ACC112 (cell line): ENCODE results near the gene KCNJ8.

Source experiments
- H2AFZ ChIP-seq: fragments of 200-600 bp; sonication (generic); one replicate; pipeline ENCODE4 v1.6.0; 2017; ENCODE audit warnings: antibody characterized with exemption, low read length; ENCODE audit not compliant: unreplicated experiment
- H3K27ac ChIP-seq: fragments of 200-600 bp; sonication (generic); 2 replicates; pipeline ENCODE4 v1.5.1; 2014; ENCODE audit warnings: low read depth, mild to moderate bottlenecking, antibody characterized with exemption, low read length, moderate library complexity
- H3K27me3 ChIP-seq: fragments of 200-600 bp; sonication (generic); 2 replicates; pipeline ENCODE4 v1.6.1; 2014; ENCODE audit warnings: mild to moderate bottlenecking, antibody characterized with exemption, low read length, moderate library complexity, mixed read lengths; ENCODE audit not compliant: insufficient read depth
- H3K36me3 ChIP-seq: fragments of 200-600 bp; sonication (generic); 2 replicates; pipeline ENCODE4 v1.6.1; 2016; ENCODE audit warnings: mild to moderate bottlenecking, antibody characterized with exemption, low read length, moderate library complexity, mixed read lengths; ENCODE audit not compliant: insufficient read depth
- H3K4me1 ChIP-seq: fragments of 200-600 bp; sonication (generic); one replicate; pipeline ENCODE4 v1.6.1; 2016; ENCODE audit warnings: low read length, mixed read lengths; ENCODE audit not compliant: insufficient read depth, unreplicated experiment, control insufficient read depth
- H3K4me3 ChIP-seq: fragments of 200-600 bp; sonication (generic); 2 replicates; pipeline ENCODE4 v1.5.1; 2014; ENCODE audit warnings: mild to moderate bottlenecking, low read depth, low read length
- H3K79me2 ChIP-seq: fragments of 200-600 bp; sonication (generic); one replicate; pipeline ENCODE4 v1.6.0; 2016; ENCODE audit warnings: low read length; ENCODE audit not compliant: control insufficient read depth, unreplicated experiment, insufficient read depth

The KCNJ8 gene

DNA sequence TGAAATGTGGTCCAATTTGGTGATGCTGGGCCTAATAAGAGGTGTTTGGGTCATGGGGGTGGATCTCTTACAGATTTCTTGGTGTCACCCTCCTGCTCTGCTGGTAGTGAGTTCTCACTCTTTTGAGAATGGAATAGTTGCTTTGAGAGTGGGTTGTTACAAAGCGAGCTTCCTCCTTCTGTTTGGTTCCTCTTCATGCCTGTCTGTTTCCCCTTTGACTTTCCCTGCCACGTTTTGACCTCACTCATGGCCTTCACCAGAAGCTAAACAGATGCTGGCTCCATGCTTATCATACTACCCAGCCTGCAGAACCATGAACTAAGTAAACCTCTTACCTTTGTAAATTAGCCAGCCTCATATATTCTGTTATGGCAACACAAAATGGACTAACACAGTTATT is 59.1 kb downstream of the KCNJ8 start:
- Histone ChIP-seq H3K79me2 (no peaks in the 10 kb centered on the region), H3K4me1 (peaks cover 9% of the 10 kb centered on the region), H3K27ac (no peak overlapping the region), H3K4me3 (no peak overlapping the region), H2AFZ (no peak overlapping the region), H3K27me3 (no peaks in the 10 kb centered on the region), H3K36me3 (no peaks in the 10 kb centered on the region)
